K562 (cell line): ENCODE measurements around the gene GLYAT. TPM values are rescaled to one million over a fixed set of nuclear protein-coding genes. Genes with fewer than 3 reads are reported as not detected.

Experiments used
- AFF4 ChIP-seq: sonication (generic); formaldehyde crosslinking; IDR thresholded peaks from 2 replicates; pipeline ENCODE4 v1.8.0; 2023; ENCODE audit warnings: mild to moderate bottlenecking, missing genetic modification reagents
- CBFB ChIP-seq: sonication (generic); formaldehyde crosslinking; IDR thresholded peaks from 2 replicates; pipeline ENCODE4 v1.4.0; 2020; ENCODE audit warnings: mild to moderate bottlenecking, missing genetic modification reagents
- CGGBP1 ChIP-seq: fragments of 250-450 bp; sonication (Bioruptor Pico); IDR thresholded peaks from 2 replicates; pipeline ENCODE4 v1.9.0; 2021; ENCODE audit warnings: mild to moderate bottlenecking
- DACH1 ChIP-seq: fragments of 450-650 bp; IDR thresholded peaks from 2 replicates; pipeline ENCODE4 v1.6.1; 2018; ENCODE audit not compliant: partially characterized antibody
- HES1 ChIP-seq: fragments of 450-650 bp; IDR thresholded peaks from 2 replicates; pipeline ENCODE4 v1.6.1; 2016; ENCODE audit warnings: low read depth, mild to moderate bottlenecking, moderate library complexity
- RFX7 ChIP-seq: fragments of 250-450 bp; sonication (Bioruptor Pico); IDR thresholded peaks from 2 replicates; pipeline ENCODE4 v1.5.1; 2021; ENCODE audit warnings: mild to moderate bottlenecking
- SAFB ChIP-seq: fragments of 200-400 bp; formaldehyde crosslinking; IDR thresholded peaks from 2 replicates; pipeline ENCODE4 v1.6.1; 2017; ENCODE audit warnings: low read depth, low read length, borderline replicate concordance
- TOE1 ChIP-seq, 2 experiments: fragments of 450-650 bp in 1 of 2; sonication (generic) in 1 of 2; formaldehyde crosslinking in 1 of 2; IDR thresholded peaks; 2 replicates each; pipeline versions ENCODE4 v1.7.1 to v1.8.0; 2016 to 2022; ENCODE audit warnings: borderline replicate concordance in 2 of 2, mild to moderate bottlenecking in 2 of 2, antibody characterized with exemption in 1 of 2, inconsistent platforms in 1 of 2, low read depth in 1 of 2, missing genetic modification reagents in 1 of 2, moderate library complexity in 1 of 2
- TSHZ1 ChIP-seq: fragments of 250-450 bp; sonication (Bioruptor Pico); IDR thresholded peaks from 2 replicates; pipeline ENCODE4 v1.4.0; 2020; ENCODE audit warnings: mild to moderate bottlenecking, moderate library complexity
- ZNF165 ChIP-seq: fragments of 250-450 bp; sonication (Bioruptor Pico); IDR thresholded peaks from 2 replicates; pipeline ENCODE4 v1.4.0; 2020; ENCODE audit warnings: borderline replicate concordance
- ZNF324 ChIP-seq: fragments of 250-450 bp; sonication (Bioruptor Pico); IDR thresholded peaks from 2 replicates; pipeline ENCODE4 v1.4.0; 2020; ENCODE audit warnings: mild to moderate bottlenecking
- ZNF609 ChIP-seq: sonication (generic); formaldehyde crosslinking; IDR thresholded peaks from 2 replicates; pipeline ENCODE4 v1.8.1; 2023; ENCODE audit warnings: missing genetic modification reagents, mild to moderate bottlenecking, borderline replicate concordance
- ZNF766 ChIP-seq: fragments of 200-800 bp; sonication (Bioruptor generic); conservative IDR thresholded peaks from 2 replicates; pipeline ENCODE4 v1.6.1; 2016; ENCODE audit warnings: missing genetic modification characterization, missing compliant biosample characterization
- ZNF79 ChIP-seq: fragments of 250-450 bp; sonication (Bioruptor Pico); IDR thresholded peaks from 2 replicates; pipeline ENCODE4 v1.4.0; 2020; ENCODE audit warnings: low read depth, mild to moderate bottlenecking, moderate library complexity
- polyA plus RNA-seq, 8 experiments: library from polyadenylated mRNA; depleted of rRNA in 4 of 8; stranded (reverse) in 5 of 8; unstranded in 3 of 8; fragments of >200 nt; fragmentation: Nextera tagmentation in 2 of 8; fragmentation: Illumina TruSeq in 1 of 8; extraction: Ambion mirVana in 2 of 8; extraction: Trizol in 1 of 8; gene quantifications; 2 replicates each; pipeline versions ENCODE4 v1.2.1 to v1.2.3, GENCODE V29; 2011 to 2014; ENCODE audit warnings: inconsistent platforms in 1 of 8, missing spikeins in 1 of 8
- total RNA-seq, 7 experiments: library from RNA; depleted of rRNA in 6 of 7; stranded (reverse); fragments of >200 nt in 6 of 7; fragmentation: Illumina TruSeq in 2 of 7; extraction: Trizol in 2 of 7; gene quantifications; 2 replicates each; pipeline versions ENCODE4 v1.2.1 to v1.2.3, GENCODE V29; 2011 to 2021; ENCODE audit warnings: low replicate concordance in 1 of 7

Gene GLYAT
- total and polyA plus RNA-seq, 9 of the 15 experiments (the other 6 are each of a cell fraction or from before 2014, with no cell fraction given) = not detected

GRCh38 chr11:58774164-58774593 lies 42.4 kb upstream of the GLYAT start (continued):
- TF ChIP-seq RFX7 (CRISPR knock-in tag) (no peak), DACH1 (peak; percentile 43), CGGBP1 (CRISPR knock-in tag) (no peak), TOE1 (IDR thresholded peaks at IDR 0.05; ENCODE audit: borderline replicate concordance) (no peak), TOE1 (CRISPR knock-in tag; IDR thresholded peaks at IDR 0.05; ENCODE audit: borderline replicate concordance, low read depth) (no peak), AFF4 (CRISPR knock-in tag) (no peak), ZNF165 (CRISPR knock-in tag) (no peak), ZNF79 (no peak), ZNF766 (CRISPR knock-in tag) (peak; percentile 73), ZNF324 (no peak), SAFB (no peak), CBFB (CRISPR knock-in tag) (no peak), TSHZ1 (no peak), HES1 (no peak), ZNF609 (CRISPR knock-in tag) (no peak)
